Activated CD8-positive, alpha-beta T cell treated with anti-CD3 and anti-CD28 coated beads for 36 hours (primary cell): ENCODE results near the gene ADGRG1. TPM values are rescaled to one million over a fixed set of nuclear protein-coding genes. Genes with fewer than 3 reads are reported as not detected.

Source experiments
- ATAC-seq: fragments of 200-7000 bp; cut with Tn5 transposase; one replicate; pipeline ENCODE4 v1.10.0; 2021; ENCODE audit warnings: mild to moderate bottlenecking, moderate library complexity
- CTCF ChIA-PET: fragments of 350-600 bp; sonication (Branson Sonifier 250); formaldehyde crosslinking; loops from one replicate; lab custom pipeline; 2021; ENCODE audit warnings: antibody characterized with exemption; lab: Charles Lee
- POLR2A ChIA-PET: fragments of 350-600 bp; sonication (Branson Sonifier 250); formaldehyde crosslinking; loops from one replicate; lab custom pipeline; 2021; ENCODE audit warnings: antibody characterized with exemption; lab: Charles Lee
- DNase-seq: peaks from one replicate; pipeline ENCODE4 v3.0.0-alpha.2; 2020
- H3K27ac Mint-ChIP-seq: one replicate; pipeline ENCODE4 v1.8.0; 2021; ENCODE audit warnings: mild to moderate bottlenecking, mixed read lengths
- H3K27me3 Mint-ChIP-seq: one replicate; pipeline ENCODE4 v1.8.0; 2021; ENCODE audit warnings: mixed read lengths
- H3K36me3 Mint-ChIP-seq: one replicate; pipeline ENCODE4 v1.8.0; 2021; ENCODE audit warnings: low read depth, mixed read lengths
- H3K4me1 Mint-ChIP-seq: one replicate; pipeline ENCODE4 v1.8.0; 2021; ENCODE audit warnings: low read depth, mixed read lengths
- H3K4me3 Mint-ChIP-seq: one replicate; pipeline ENCODE4 v1.8.0; 2021; ENCODE audit warnings: mild to moderate bottlenecking, moderate library complexity, mixed read lengths
- H3K9me3 Mint-ChIP-seq: one replicate; pipeline ENCODE4 v1.8.0; 2021; ENCODE audit warnings: mixed read lengths
- intact Hi-C: fragments of 100-400 bp; cut with micrococcal nuclease; formaldehyde crosslinking; loops from one replicate; pipeline ENCODE4 v1.10.0; 2022
- total RNA-seq, 2 experiments: library from RNA; stranded (reverse); gene quantifications; one replicate each; pipeline ENCODE4 v1.2.3, GENCODE V29; 2021
- TF ChIP-seq, protein P1 (sequence below): fragments of 200-600 bp; IDR thresholded peaks from one replicate; pipeline ENCODE4 v1.8.0; 2022; ENCODE audit warnings: antibody characterized with exemption, mild to moderate bottlenecking

The ADGRG1 gene
- total RNA-seq, 2 experiments from 2014 or later, result 4.9 to 8.5 TPM

DNA sequence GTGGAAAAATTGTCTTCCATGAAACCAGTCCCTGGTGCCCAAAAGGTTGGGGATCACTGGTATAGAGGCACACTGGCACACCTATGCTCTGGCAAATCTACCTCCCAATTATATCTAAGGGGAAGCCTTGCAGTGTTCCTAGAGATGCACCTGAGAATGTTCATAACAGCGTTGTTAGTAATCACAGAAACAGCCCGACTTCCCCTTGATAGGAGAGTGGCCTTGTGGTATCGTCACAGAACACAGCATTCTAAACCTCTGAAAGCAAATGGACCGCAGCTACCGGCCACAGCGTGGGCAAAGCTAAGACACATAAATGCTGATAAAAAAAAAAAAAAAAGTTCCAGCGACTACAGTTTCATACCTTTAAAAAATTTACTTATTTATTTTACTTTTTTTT, 39.1 kb upstream of the ADGRG1 start:
- Mint-ChIP-seq H3K9me3 (peaks cover 4% of the 10 kb centered on the region), H3K4me3 (no peak overlapping the region), H3K27ac (peak overlapping the region; percentile 49), H3K36me3 (peaks cover 6% of the 10 kb centered on the region), H3K27me3 (no peaks in the 10 kb centered on the region), H3K4me1 (peaks cover 61% of the 10 kb centered on the region)
- DNase-seq, result no peak
- intact Hi-C loops, result no loop called here
- ATAC-seq, result no peak
- CTCF ChIA-PET, result interaction anchor here (1.1 to 12.1 kb wide), 7 partner anchors 11 to 58 kb away, joined by 3 to 180 read pairs (median 42); partner anchors contain the start of gene ADGRG5
- TF ChIP-seq, protein P1, sequence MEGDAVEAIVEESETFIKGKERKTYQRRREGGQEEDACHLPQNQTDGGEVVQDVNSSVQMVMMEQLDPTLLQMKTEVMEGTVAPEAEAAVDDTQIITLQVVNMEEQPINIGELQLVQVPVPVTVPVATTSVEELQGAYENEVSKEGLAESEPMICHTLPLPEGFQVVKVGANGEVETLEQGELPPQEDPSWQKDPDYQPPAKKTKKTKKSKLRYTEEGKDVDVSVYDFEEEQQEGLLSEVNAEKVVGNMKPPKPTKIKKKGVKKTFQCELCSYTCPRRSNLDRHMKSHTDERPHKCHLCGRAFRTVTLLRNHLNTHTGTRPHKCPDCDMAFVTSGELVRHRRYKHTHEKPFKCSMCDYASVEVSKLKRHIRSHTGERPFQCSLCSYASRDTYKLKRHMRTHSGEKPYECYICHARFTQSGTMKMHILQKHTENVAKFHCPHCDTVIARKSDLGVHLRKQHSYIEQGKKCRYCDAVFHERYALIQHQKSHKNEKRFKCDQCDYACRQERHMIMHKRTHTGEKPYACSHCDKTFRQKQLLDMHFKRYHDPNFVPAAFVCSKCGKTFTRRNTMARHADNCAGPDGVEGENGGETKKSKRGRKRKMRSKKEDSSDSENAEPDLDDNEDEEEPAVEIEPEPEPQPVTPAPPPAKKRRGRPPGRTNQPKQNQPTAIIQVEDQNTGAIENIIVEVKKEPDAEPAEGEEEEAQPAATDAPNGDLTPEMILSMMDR, result no peak
- POLR2A ChIA-PET, result interaction anchor here (0.9 to 5.3 kb wide), 3 partner anchors 21 to 58 kb away, joined by 5 to 68 read pairs (median 44); no protein-coding TSS in a partner anchor

DNA sequence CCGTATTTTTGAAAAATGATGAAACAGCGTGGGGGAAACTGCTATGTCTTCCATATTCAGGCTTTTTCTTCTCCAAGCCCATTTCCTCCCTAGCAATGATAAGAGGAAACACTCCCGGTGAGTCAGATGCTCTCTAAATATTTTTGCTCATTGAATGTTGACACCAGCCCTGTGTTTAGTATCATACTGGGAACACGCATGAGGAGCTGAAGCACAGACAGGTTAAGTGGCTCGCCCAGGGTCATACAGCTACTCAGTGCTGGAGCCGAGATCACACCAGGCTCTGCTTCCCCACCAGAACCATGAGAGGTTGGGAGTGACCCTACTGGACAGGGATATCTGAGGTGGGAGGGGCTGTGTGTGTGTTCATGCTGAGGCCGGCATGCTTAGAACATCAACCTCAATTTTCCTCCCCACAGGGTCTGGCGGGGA, 37.8 kb upstream of the ADGRG1 start:
- ChIA-PET POLR2A (interaction anchor here (0.6 to 5.3 kb wide), 11 partner anchors 9 to 136 kb away, joined by 3 to 68 read pairs (median 5); partner anchors contain the start of gene CCDC102A), CTCF (interaction anchor here (0.6 to 12.1 kb wide), 21 partner anchors 12 to 401 kb away, joined by 3 to 180 read pairs (median 5); partner anchors contain the start of gene ADGRG5)
- H3K36me3 Mint-ChIP-seq, result peaks cover 18% of the 10 kb centered on the region
- TF ChIP-seq, protein P1, result no peak
- H3K4me1 Mint-ChIP-seq, result peaks cover 51% of the 10 kb centered on the region
- intact Hi-C loops, result loop anchor here (5.0 kb wide), 2 partner anchors 48 to 57 kb away; partner anchors contain the start of gene ADGRG5
- ATAC-seq, result peak; percentile 11
- peaks cover 12% of the 10 kb centered on the region for H3K9me3 Mint-ChIP-seq
- no peak for DNase-seq
- no peaks in the 10 kb centered on the region for H3K27me3 Mint-ChIP-seq
- peak overlapping the region; percentile 98 for H3K27ac Mint-ChIP-seq
- peak overlapping the region; percentile 77 for H3K4me3 Mint-ChIP-seq

DNA sequence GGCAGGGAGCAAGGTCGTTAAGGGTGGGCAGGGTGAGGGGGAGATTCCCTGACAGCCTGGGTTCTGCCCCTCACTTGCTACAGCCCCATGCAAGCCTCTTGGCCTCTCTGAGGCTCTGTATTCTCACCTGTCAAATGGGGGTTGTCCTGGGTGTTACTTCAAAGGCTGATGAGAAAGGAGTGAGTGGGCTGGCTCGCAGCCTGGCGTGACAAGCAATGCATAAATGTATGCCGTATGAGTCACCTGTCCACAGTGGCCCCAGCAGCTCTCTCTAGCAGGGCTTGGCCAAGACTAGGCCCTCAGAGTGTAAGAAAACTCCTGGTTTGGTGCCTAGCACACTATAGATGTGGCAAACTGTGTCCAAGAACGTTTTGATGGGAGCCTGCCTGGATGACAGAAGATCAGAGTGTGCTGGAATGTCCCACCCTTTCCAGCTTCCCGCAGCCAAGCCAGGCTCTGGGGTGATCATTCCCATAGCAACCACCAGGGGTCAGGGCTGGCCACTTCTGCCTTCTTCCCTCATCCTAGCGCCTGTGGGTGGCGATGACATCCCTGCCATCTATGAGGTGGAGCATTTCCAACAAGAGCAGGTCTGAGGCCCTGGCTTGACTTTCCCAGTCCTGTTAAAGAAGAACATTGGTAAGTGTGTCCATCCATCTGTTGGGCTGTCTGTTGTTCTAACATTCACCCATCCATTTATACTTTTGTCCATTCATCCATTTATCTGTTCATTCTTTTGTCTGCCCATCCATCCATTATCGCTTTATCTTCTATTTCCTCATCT, 37.2 kb upstream of the ADGRG1 start:
- H3K4me3 Mint-ChIP-seq, result peak overlapping the region; percentile 77
- TF ChIP-seq, protein P1, result peak; percentile 94
- H3K27ac Mint-ChIP-seq, result peak overlapping the region; percentile 98
- intact Hi-C loops, result loop anchor here (5.0 kb wide), 2 partner anchors 49 to 56 kb away; partner anchors contain the start of gene ADGRG5
- no peaks in the 10 kb centered on the region for H3K27me3 Mint-ChIP-seq
- H3K9me3 Mint-ChIP-seq, result peaks cover 15% of the 10 kb centered on the region
- peak; percentile 81 for ATAC-seq
- ChIA-PET CTCF (interaction anchor here (0.6 to 12.1 kb wide), 21 partner anchors 11 to 401 kb away, joined by 3 to 180 read pairs (median 5); partner anchors contain the start of gene ADGRG5), POLR2A (interaction anchor here (0.6 to 5.3 kb wide), 11 partner anchors 10 to 135 kb away, joined by 3 to 68 read pairs (median 5); partner anchors contain the start of gene CCDC102A)
- peaks cover 21% of the 10 kb centered on the region for H3K36me3 Mint-ChIP-seq
- peaks cover 49% of the 10 kb centered on the region for H3K4me1 Mint-ChIP-seq
- DNase-seq, result peak; percentile 94

DNA sequence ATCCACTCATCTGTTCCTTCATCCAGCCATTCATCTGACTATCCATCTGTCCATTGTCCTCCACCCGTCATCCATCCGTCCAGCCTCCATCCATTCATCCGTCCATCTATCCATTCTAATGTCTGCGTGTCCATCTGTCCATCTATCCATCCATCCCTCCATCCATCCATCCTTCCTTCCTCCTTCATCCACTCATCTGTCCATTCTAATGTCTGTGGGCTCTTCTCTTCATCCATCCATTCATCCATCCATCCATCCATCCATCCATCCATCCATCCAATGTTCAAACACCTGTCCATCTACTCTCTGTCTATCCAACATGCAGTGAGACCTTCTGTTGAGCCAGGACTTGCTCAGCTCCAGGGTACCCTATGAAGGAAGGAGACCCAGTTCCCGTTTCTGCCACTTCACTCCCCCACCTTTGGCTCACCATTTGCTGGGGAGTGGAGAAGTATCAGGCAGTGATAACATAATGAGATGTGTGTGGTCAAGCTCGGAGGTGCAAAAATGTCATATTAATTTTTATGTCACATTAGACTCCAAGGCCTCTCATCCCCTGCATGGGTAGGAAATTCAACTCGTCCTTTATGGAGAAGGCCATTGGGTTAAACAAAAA, 36.5 kb upstream of the ADGRG1 start:
- Mint-ChIP-seq H3K27me3 (no peaks in the 10 kb centered on the region), H3K27ac (peak overlapping the region; percentile 98), H3K4me3 (peak overlapping the region; percentile 77), H3K9me3 (peaks cover 17% of the 10 kb centered on the region), H3K4me1 (peaks cover 50% of the 10 kb centered on the region), H3K36me3 (peaks cover 25% of the 10 kb centered on the region)
- intact Hi-C loops, result loop anchor here (5.0 kb wide), 2 partner anchors 50 to 55 kb away; partner anchors contain the start of gene ADGRG5
- ATAC-seq, result no peak
- ChIA-PET CTCF (interaction anchor here (1.0 to 12.1 kb wide), 10 partner anchors 10 to 145 kb away, joined by 3 to 180 read pairs (median 15); no protein-coding TSS in a partner anchor), POLR2A (interaction anchor here (0.6 to 5.3 kb wide), 6 partner anchors 10 to 80 kb away, joined by 4 to 68 read pairs (median 32); no protein-coding TSS in a partner anchor)
- DNase-seq, result no peak
- TF ChIP-seq, protein P1, result no peak
